GM23248 (cell line): ENCODE results near the gene TIGD2. TPM values are rescaled to one million over a fixed set of nuclear protein-coding genes. Genes with fewer than 3 reads are reported as not detected.

Source experiments
- DNase-seq: peaks from one replicate; pipeline ENCODE4 v3.0.0-alpha.2; 2015
- H2AFZ ChIP-seq: fragments of 200-600 bp; sonication (generic); 2 replicates; pipeline ENCODE4 v1.6.1; 2016; ENCODE audit warnings: antibody characterized with exemption
- H3F3A ChIP-seq: fragments of 200-600 bp; sonication (generic); 2 replicates; pipeline ENCODE4 v1.6.1; 2016; ENCODE audit warnings: mild to moderate bottlenecking, antibody characterized with exemption, mixed run types; ENCODE audit not compliant: insufficient read depth
- H3K27ac ChIP-seq: fragments of 200-600 bp; sonication (generic); 2 replicates; pipeline ENCODE4 v1.5.1; 2016; ENCODE audit warnings: mild to moderate bottlenecking
- H3K27me3 ChIP-seq: fragments of 200-600 bp; sonication (generic); replicated peaks from 2 replicates; pipeline ENCODE4 v1.6.1; 2016; ENCODE audit warnings: mild to moderate bottlenecking; ENCODE audit not compliant: insufficient read depth
- H3K36me3 ChIP-seq: fragments of 200-600 bp; sonication (generic); 2 replicates; pipeline ENCODE4 v1.6.1; 2016; ENCODE audit warnings: low read depth, mild to moderate bottlenecking
- H3K4me1 ChIP-seq: fragments of 200-600 bp; sonication (generic); 2 replicates; pipeline ENCODE4 v1.6.1; 2016; ENCODE audit warnings: mild to moderate bottlenecking; ENCODE audit not compliant: insufficient read depth
- H3K4me2 ChIP-seq: fragments of 200-600 bp; sonication (generic); one replicate; pipeline ENCODE4 v1.6.1; 2016; ENCODE audit warnings: mild to moderate bottlenecking; ENCODE audit not compliant: unreplicated experiment
- H3K4me3 ChIP-seq: fragments of 200-600 bp; sonication (generic); 2 replicates; pipeline ENCODE4 v1.5.1; 2016; ENCODE audit warnings: mild to moderate bottlenecking
- H3K79me2 ChIP-seq: fragments of 200-600 bp; sonication (generic); 2 replicates; pipeline ENCODE4 v1.6.1; 2016; ENCODE audit warnings: mild to moderate bottlenecking; ENCODE audit not compliant: insufficient read depth
- H3K9ac ChIP-seq: fragments of 200-600 bp; sonication (generic); 2 replicates; pipeline ENCODE4 v1.6.1; 2016; ENCODE audit warnings: mild to moderate bottlenecking
- H3K9me2 ChIP-seq: fragments of 200-600 bp; sonication (generic); 2 replicates; pipeline ENCODE4 v1.6.1; 2016; ENCODE audit warnings: mixed run types, mild to moderate bottlenecking, moderate library complexity; ENCODE audit not compliant: insufficient read depth
- H3K9me3 ChIP-seq: fragments of 200-600 bp; sonication (generic); one replicate; pipeline ENCODE4 v1.6.1; 2017; ENCODE audit warnings: low read depth
- H4K20me1 ChIP-seq: fragments of 200-600 bp; sonication (generic); 2 replicates; pipeline ENCODE4 v1.6.0; 2016; ENCODE audit not compliant: insufficient read depth
- EZH2 ChIP-seq: fragments of 200-600 bp; sonication (generic); IDR thresholded peaks from 2 replicates; pipeline ENCODE4 v1.6.1; 2018; ENCODE audit warnings: antibody characterized with exemption, mild to moderate bottlenecking; ENCODE audit not compliant: insufficient read depth, poor library complexity, severe bottlenecking
- EZH2phosphoT487 ChIP-seq: fragments of 200-600 bp; sonication (generic); IDR thresholded peaks from 2 replicates; pipeline ENCODE4 v1.6.1; 2018; ENCODE audit warnings: antibody characterized with exemption, moderate library complexity, mild to moderate bottlenecking, low read depth; ENCODE audit not compliant: insufficient read depth
- WGBS, 2 experiments: methylation state at CpG; one replicate each; pipeline ENCODE4 v1.1.6; 2015 to 2017; ENCODE audit warnings: low lambda C conversion rate in 2 of 2, low coverage in 1 of 2; ENCODE audit errors: missing lambda C conversion rate in 2 of 2; 5-methylcytosine and 5-hydroxymethylcytosine counted together
- in situ Hi-C: fragments of 300-500 bp; cut with MboI; formaldehyde crosslinking; loops from 2 replicates; pipeline ENCODE4 v1.15.0; 2020
- polyA plus RNA-seq: library from polyadenylated mRNA; unstranded; fragments of >200 nt; fragmentation: Nextera tagmentation; extraction: Ambion mirVana; gene quantifications from 2 replicates; pipeline ENCODE4 v1.2.1, GENCODE V29; 2016
- total RNA-seq: library from RNA; depleted of rRNA; stranded (reverse); fragments of >200 nt; shearing (Covaris generic); gene quantifications from 2 replicates; pipeline ENCODE4 v1.2.3, GENCODE V29; 2014

TIGD2 gene
- total and polyA plus RNA-seq, 2 experiments from 2014 or later: 7.6 to 9.9 TPM

GRCh38 chr4:89111833-89112563, 665 bp downstream of the TIGD2 start:
- 12% methylated on average over 15 of the region's 15 CpGs for WGBS, 2 experiments
- Histone ChIP-seq H3K4me1 (peaks cover 5% of the 10 kb centered on the region), H3K27ac (peak overlapping the region; percentile 76), H3K79me2 (peaks cover 8% of the 10 kb centered on the region; the same call in 1 of the 2 replicates), H3F3A (peaks cover 21% of the 10 kb centered on the region; the same call in 1 of the 2 replicates), H3K4me2 (peak overlapping the region; percentile 87), H4K20me1 (no peaks in the 10 kb centered on the region), H3K9me3 (no peaks in the 10 kb centered on the region), H3K9me2 (no peaks in the 10 kb centered on the region), H3K4me3 (peak overlapping the region; percentile 82), H3K27me3 (peaks cover 17% of the 10 kb centered on the region), H3K36me3 (no peaks in the 10 kb centered on the region), H2AFZ (peak overlapping the region; percentile 82), H3K9ac (peak overlapping the region; percentile 81)
- in situ Hi-C loops: no loop called here
- TF ChIP-seq EZH2 (no peak), EZH2phosphoT487 (no peak)
- DNase-seq: peak; percentile 94

GRCh38 chr4:89113415-89113814, 2.1 kb downstream of the TIGD2 start:
- peaks cover 17% of the 10 kb centered on the region for H3K27me3 ChIP-seq
- H3K27ac ChIP-seq: no peak overlapping the region
- no peak for DNase-seq
- no peak overlapping the region for H3K4me3 ChIP-seq
- no peaks in the 10 kb centered on the region for H3K9me3 ChIP-seq
- no peaks in the 10 kb centered on the region for H4K20me1 ChIP-seq
- H2AFZ ChIP-seq: no peak overlapping the region
- H3K36me3 ChIP-seq: no peaks in the 10 kb centered on the region
- no peak overlapping the region for H3K4me2 ChIP-seq
- peaks cover 8% of the 10 kb centered on the region; the same call in 1 of the 2 replicates for H3K79me2 ChIP-seq
- in situ Hi-C loops: no loop called here
- TF ChIP-seq EZH2phosphoT487 (no peak), EZH2 (no peak)
- no peak overlapping the region for H3K9ac ChIP-seq
- H3K9me2 ChIP-seq: no peaks in the 10 kb centered on the region
- H3K4me1 ChIP-seq: peaks cover 5% of the 10 kb centered on the region
- H3F3A ChIP-seq: peaks cover 21% of the 10 kb centered on the region; the same call in 1 of the 2 replicates
- 94 to 98% methylated on average over 2 of the region's 2 CpGs for WGBS, 2 experiments

GRCh38 chr4:89114100-89114499, 2.8 kb downstream of the TIGD2 start:
- peaks cover 21% of the 10 kb centered on the region; the same call in 1 of the 2 replicates for H3F3A ChIP-seq
- H3K27me3 ChIP-seq: peaks cover 13% of the 10 kb centered on the region
- H3K9me2 ChIP-seq: no peaks in the 10 kb centered on the region
- WGBS, 2 experiments: 100% methylated on average over 3 of the region's 3 CpGs
- H3K36me3 ChIP-seq: no peaks in the 10 kb centered on the region
- no peak overlapping the region for H3K4me3 ChIP-seq
- in situ Hi-C loops: no loop called here
- no peak overlapping the region for H3K4me2 ChIP-seq
- H4K20me1 ChIP-seq: no peaks in the 10 kb centered on the region
- TF ChIP-seq EZH2phosphoT487: no peak
- no peak for TF ChIP-seq EZH2
- DNase-seq: no peak
- H3K9ac ChIP-seq: no peak overlapping the region
- H3K79me2 ChIP-seq: peaks cover 8% of the 10 kb centered on the region; the same call in 1 of the 2 replicates
- no peaks in the 10 kb centered on the region for H3K9me3 ChIP-seq
- H3K27ac ChIP-seq: no peak overlapping the region
- peaks cover 6% of the 10 kb centered on the region for H3K4me1 ChIP-seq
- no peak overlapping the region for H2AFZ ChIP-seq

GRCh38 chr4:89117115-89117514, 5.8 kb downstream of the TIGD2 start:
- H3K36me3 ChIP-seq: no peaks in the 10 kb centered on the region
- no peaks in the 10 kb centered on the region for H3K9me3 ChIP-seq
- no peaks in the 10 kb centered on the region for H4K20me1 ChIP-seq
- no peak overlapping the region for H2AFZ ChIP-seq
- no peak overlapping the region for H3K4me2 ChIP-seq
- H3K27ac ChIP-seq: no peak overlapping the region
- TF ChIP-seq EZH2phosphoT487: no peak
- TF ChIP-seq EZH2: no peak
- peaks cover 8% of the 10 kb centered on the region; the same call in 1 of the 2 replicates for H3K79me2 ChIP-seq
- DNase-seq: no peak
- no peak overlapping the region for H3K9ac ChIP-seq
- no peaks in the 10 kb centered on the region for H3K27me3 ChIP-seq
- in situ Hi-C loops: no loop called here
- H3K4me1 ChIP-seq: peaks cover 16% of the 10 kb centered on the region
- no peak overlapping the region for H3K4me3 ChIP-seq
- H3F3A ChIP-seq: peaks cover 14% of the 10 kb centered on the region; the same call in 1 of the 2 replicates
- no peaks in the 10 kb centered on the region for H3K9me2 ChIP-seq
- WGBS, 2 experiments: 79 to 80% methylated on average over 3 of the region's 3 CpGs
